Testis (tissue), 3 donors: ENCODE measurements around the gene RILPL2. TPM values are rescaled to one million over a fixed set of nuclear protein-coding genes. Genes with fewer than 3 reads are reported as not detected.
"Not testable (repeated sequence)": the region's sequence is repeated elsewhere in the genome, so short reads cannot be mapped to it uniquely, and the experiment has no call there.

Experiments
- DNase-seq: peaks from one replicate; pipeline ENCODE4 v3.0.0-alpha.2; 2019
- H3K27ac ChIP-seq, 2 donors: fragments of 200-600 bp; sonication (generic); one replicate each; pipeline ENCODE4 v1.5.1; 2019
- H3K27me3 ChIP-seq: fragments of 200-600 bp; sonication (generic); one replicate; pipeline ENCODE4 v1.5.1; 2019
- H3K36me3 ChIP-seq: fragments of 200-600 bp; sonication (generic); one replicate; pipeline ENCODE4 v1.5.1; 2017; ENCODE audit warnings: low read depth; ENCODE audit errors: missing control alignments
- H3K4me1 ChIP-seq: fragments of 200-600 bp; sonication (generic); one replicate; pipeline ENCODE4 v1.5.1; 2019
- H3K4me3 ChIP-seq, 2 donors: fragments of 200-600 bp; sonication (generic); one replicate each; pipeline ENCODE4 v1.5.1; 2017 to 2019
- H3K9me3 ChIP-seq: fragments of 200-600 bp; sonication (generic); one replicate; pipeline ENCODE4 v1.5.1; 2017
- POLR2A ChIP-seq: fragments of 450-650 bp; IDR thresholded peaks from one replicate; pipeline ENCODE4 v1.6.1; 2017; ENCODE audit warnings: antibody characterized with exemption, mild to moderate bottlenecking, moderate library complexity
- WGBS, 2 donors: methylation state at CpG; one replicate each; pipeline ENCODE4 v1.1.5; 2018; 5-methylcytosine and 5-hydroxymethylcytosine counted together
- intact Hi-C: fragments of 100-400 bp; cut with DNase I; formaldehyde crosslinking; loops from one replicate; pipeline ENCODE4 v1.15.1; 2023; ENCODE audit warnings: low total_unique reads
- polyA plus RNA-seq: library from polyadenylated mRNA; stranded (reverse); fragments of 350-450 nt; fragmentation: Illumina TruSeq; extraction: RNeasy Lipid Tissue Mini Kit (QIAGEN cat#74804); gene quantifications from one replicate; pipeline ENCODE4 v1.2.3, GENCODE V29; 2014; ENCODE audit warnings: low read depth, low replicate concordance; ENCODE audit not compliant: insufficient read depth
- total RNA-seq, 2 donors: library from RNA; depleted of rRNA; stranded (reverse); fragments of >200 nt; gene quantifications; one replicate each; pipeline ENCODE4 v1.2.3, GENCODE V29; 2016
- TF ChIP-seq, protein P1 (sequence below), 3 experiments: fragments of 450-650 bp in 2 of 3; fragments of 200-600 bp in 1 of 3; sonication (generic) in 1 of 3; IDR thresholded peaks; one replicate each; pipeline ENCODE4 v1.5.1; 2016 to 2019; ENCODE audit warnings: antibody characterized with exemption in 3 of 3, mild to moderate bottlenecking in 2 of 3, moderate library complexity in 1 of 3

Gene RILPL2
- total and polyA plus RNA-seq, 3 donors from 2014 or later, result 2.2 to 3.6 (median 2.8) TPM

DNA sequence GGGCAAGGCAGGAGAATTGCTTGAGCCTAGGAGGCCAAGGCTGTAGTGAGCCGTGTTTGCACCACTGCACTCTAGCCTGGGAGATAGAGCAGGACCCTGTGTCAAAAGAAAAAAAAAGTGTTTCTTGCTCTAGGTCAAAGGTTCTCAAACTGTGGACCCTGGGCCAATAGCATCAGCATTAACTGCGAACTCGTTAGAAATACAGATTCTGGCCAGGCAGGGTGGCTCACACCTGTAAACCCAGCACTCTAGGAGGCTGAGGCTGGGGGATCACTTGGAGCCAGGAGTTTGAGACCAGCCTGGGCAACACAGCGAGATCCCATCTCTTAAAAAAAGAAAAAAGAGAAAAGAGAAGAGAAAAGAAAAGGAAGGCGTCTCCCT lies 858 bp downstream of the RILPL2 start:
- Histone ChIP-seq H3K27ac (peak overlapping the region; percentile 75 to 79), H3K4me1 (peaks cover 13% of the 10 kb centered on the region), H3K9me3 (no peaks in the 10 kb centered on the region), H3K4me3 (peak overlapping the region; percentile 85), H3K27me3 (no peaks in the 10 kb centered on the region), H3K36me3 (no peaks in the 10 kb centered on the region)
- TF ChIP-seq POLR2A, result no peak
- TF ChIP-seq, protein P1, sequence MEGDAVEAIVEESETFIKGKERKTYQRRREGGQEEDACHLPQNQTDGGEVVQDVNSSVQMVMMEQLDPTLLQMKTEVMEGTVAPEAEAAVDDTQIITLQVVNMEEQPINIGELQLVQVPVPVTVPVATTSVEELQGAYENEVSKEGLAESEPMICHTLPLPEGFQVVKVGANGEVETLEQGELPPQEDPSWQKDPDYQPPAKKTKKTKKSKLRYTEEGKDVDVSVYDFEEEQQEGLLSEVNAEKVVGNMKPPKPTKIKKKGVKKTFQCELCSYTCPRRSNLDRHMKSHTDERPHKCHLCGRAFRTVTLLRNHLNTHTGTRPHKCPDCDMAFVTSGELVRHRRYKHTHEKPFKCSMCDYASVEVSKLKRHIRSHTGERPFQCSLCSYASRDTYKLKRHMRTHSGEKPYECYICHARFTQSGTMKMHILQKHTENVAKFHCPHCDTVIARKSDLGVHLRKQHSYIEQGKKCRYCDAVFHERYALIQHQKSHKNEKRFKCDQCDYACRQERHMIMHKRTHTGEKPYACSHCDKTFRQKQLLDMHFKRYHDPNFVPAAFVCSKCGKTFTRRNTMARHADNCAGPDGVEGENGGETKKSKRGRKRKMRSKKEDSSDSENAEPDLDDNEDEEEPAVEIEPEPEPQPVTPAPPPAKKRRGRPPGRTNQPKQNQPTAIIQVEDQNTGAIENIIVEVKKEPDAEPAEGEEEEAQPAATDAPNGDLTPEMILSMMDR (IDR thresholded peaks at IDR 0.05), result no peak
- WGBS, 2 donors, result 36 to 37% methylated on average over 4 to 5 of the region's 5 CpGs
- intact Hi-C loops, result no loop called here
- DNase-seq, result no peak

DNA sequence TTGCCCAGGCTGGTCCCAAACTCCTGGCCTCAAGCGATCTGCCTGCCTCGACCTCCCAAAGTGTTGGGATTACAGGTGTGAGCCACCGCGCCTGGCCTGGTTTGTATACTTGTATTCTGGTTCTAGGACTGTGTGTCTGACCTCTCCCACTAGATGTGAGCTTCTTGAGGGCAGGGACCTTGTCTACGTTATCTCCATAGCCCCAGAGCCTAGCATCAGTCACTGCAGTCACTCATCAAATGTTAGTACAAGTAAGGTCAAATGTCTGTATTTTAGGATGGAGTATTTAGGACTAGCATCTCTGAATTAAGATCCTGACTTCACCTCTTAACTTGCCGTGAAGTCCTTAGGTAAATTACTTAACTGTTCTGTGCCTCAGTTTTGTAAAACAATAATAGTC lies 2.9 kb downstream of the RILPL2 start:
- Histone ChIP-seq H3K27me3 (no peaks in the 10 kb centered on the region), H3K36me3 (no peaks in the 10 kb centered on the region), H3K4me3 (no peak overlapping the region), H3K27ac (peak overlapping the region; percentile 8 to 31), H3K9me3 (no peaks in the 10 kb centered on the region), H3K4me1 (peaks cover 13% of the 10 kb centered on the region)
- 92 to 93% methylated on average over 6 of the region's 6 CpGs for WGBS, 2 donors
- no peak for TF ChIP-seq POLR2A
- DNase-seq, result no peak
- intact Hi-C loops, result no loop called here

DNA sequence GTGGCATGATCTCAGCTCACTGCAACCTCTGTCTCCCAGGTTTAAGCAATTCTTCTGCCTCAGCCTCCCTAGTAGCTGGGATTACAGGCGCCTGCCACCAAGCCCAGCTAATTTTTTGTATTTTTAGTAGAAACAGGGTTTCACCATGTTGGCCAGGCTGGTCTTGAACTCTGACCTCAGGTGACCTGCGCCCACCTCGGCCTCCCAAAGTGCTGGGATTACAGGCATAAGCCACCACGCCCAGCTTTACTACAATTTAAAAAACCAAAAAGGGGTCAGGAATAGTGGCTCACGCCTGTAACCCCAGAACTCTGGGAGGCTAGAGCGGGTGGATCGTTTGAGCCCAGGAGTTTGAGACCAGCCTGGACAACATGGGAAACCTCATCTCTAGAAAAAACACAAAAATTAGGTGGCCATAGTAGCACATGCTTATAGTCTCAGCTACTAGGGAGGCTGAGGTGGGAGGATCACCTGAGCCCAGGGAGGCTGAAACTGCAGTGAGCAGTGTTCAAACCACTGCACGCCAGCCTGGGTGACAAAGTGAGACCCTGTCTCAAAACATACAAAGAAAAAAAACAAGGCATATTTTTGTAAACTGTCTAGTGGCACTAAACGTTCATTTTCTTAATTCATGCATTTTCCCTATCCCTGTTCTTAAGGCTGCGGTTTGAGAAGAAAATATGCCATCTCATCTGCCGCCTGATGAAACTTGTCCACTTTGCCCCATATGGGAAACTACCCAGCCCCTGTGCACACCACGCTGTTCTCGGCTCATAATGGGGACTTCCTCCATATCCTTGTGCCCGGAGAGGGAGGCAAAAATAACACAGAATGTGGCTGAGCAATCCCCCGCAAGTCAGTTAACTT lies 4.3 kb downstream of the RILPL2 start:
- peak overlapping the region in 1 of 2 donors; percentile 8 for H3K27ac ChIP-seq
- H3K4me3 ChIP-seq, intact Hi-C loops, H3K9me3 ChIP-seq, H3K36me3 ChIP-seq, H3K27me3 ChIP-seq, DNase-seq: not testable (repeated sequence)
- WGBS, 2 donors, result 75 to 79% methylated on average over 15 of the region's 15 CpGs
- peaks cover 13% of the 10 kb centered on the region for H3K4me1 ChIP-seq

DNA sequence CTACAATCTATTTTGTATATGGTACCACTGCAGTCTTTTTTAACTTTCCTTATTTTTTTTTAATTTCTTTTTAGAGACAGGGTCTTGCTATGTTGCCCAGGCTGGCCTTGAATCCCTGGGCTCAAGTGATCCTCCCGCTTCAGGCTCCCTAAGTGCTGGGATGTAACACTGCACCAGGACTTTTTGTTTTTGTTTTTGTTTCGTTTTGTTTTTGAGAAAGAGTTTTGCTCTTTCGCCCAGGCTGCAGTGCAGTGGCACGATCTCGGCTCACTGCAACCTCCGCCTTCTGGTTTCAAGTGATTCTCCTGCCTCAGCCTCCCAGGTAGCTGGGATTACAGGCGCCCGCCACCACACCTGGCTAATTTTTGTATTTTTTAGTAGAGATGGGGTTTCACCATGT lies 7.4 kb downstream of the RILPL2 start:
- DNase-seq, H3K9me3 ChIP-seq, H3K27me3 ChIP-seq, H3K27ac ChIP-seq, H3K4me3 ChIP-seq, intact Hi-C loops, H3K36me3 ChIP-seq, H3K4me1 ChIP-seq: not testable (repeated sequence)
- 93 to 95% methylated on average over 8 of the region's 8 CpGs for WGBS, 2 donors

DNA sequence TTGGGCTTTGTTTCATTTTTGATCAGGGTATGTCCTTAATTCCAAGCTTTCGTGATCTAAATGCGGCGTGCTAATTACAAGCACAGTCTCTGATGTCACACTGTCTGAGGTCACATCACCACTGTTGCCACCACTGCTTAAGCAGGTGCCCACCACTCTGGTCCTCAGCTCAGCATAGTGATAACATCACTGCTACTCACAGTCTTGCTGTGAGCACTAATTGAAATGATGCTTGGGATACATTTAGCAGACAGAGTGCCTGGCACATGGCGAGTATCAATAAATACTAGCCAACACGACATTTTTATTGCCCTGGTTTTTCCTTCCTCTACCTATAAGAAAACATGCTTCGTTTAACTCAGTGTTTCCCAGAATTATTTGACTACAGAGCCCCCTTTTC lies 7.9 kb downstream of the RILPL2 start:
- no peaks in the 10 kb centered on the region for H3K27me3 ChIP-seq
- H3K9me3 ChIP-seq, result no peaks in the 10 kb centered on the region
- DNase-seq, result no peak
- no peak overlapping the region for H3K27ac ChIP-seq
- TF ChIP-seq, protein P1 (IDR thresholded peaks at IDR 0.05), result no peak
- no peak for TF ChIP-seq POLR2A
- peaks cover 4% of the 10 kb centered on the region for H3K4me1 ChIP-seq
- H3K36me3 ChIP-seq, result no peaks in the 10 kb centered on the region
- WGBS, 2 donors, result 78 to 84% methylated on average over 6 of the region's 6 CpGs
- intact Hi-C loops, result no loop called here
- no peak overlapping the region for H3K4me3 ChIP-seq

DNA sequence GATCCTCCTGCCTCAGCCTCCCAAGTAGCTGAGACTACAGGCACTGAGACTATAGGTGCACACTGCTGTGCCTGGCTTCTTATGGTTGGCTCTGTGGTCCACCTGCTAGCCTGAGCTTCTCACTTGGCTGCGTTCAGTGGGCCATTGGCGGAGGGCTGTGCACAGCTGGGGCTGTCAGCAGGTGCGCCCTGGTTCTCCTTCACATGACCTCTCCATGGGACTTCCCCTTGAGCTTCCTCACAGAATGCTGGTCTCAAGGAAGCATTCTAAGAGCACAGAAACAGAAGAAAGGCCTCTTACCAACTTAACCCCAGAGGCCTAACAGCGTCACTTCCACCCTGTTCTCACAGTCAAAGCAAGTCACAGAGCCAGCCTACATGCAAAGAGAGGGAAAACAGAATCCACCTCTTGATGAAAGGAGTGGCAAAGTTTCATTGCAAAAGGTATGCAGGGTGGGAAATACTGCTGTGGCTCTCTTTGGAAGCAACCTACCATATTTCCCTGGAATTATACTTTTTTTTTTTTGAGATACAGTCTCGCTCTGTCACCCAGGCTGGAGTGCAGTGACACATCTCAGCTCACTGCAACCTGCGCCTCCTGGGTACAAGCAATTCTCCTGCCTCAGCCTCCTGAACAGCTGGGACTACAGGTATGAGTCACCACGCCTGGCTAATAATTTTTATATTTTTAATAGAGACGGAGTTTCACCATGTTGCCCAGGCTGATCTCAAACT lies 9.3 kb downstream of the RILPL2 start:
- WGBS, 2 donors, result 93 to 96% methylated on average over 8 of the region's 8 CpGs
- Histone ChIP-seq H3K27me3 (no peaks in the 10 kb centered on the region), H3K4me3 (no peak overlapping the region), H3K9me3 (no peaks in the 10 kb centered on the region), H3K4me1 (no peaks in the 10 kb centered on the region), H3K27ac (no peak overlapping the region), H3K36me3 (no peaks in the 10 kb centered on the region)
- DNase-seq, result no peak
- intact Hi-C loops, result no loop called here
- TF ChIP-seq, protein P1 (IDR thresholded peaks at IDR 0.05), result no peak
- no peak for TF ChIP-seq POLR2A
